ENCODE results near the gene ASPSCR1. TPM values are rescaled to one million over a fixed set of nuclear protein-coding genes. Genes with fewer than 3 reads are reported as not detected.

The ASPSCR1 gene
- total RNA-seq, 2 donors from 2014 or later, result 19.7 to 62.3 TPM

- Mint-ChIP-seq H3K9me3 (no peaks in the 10 kb centered on the region), H3K36me3 (peaks cover 0 to 4% of the 10 kb centered on the region in 2 donors), H3K27ac (peak within 1 kb of the TSS; percentile 89 to 93)
- peak; percentile 76 to 85 for DNase-seq (ENCODE audit: low spot score in 2 of 2)
- ATAC-seq, result peak; percentile 83 to 89
Measured at GRCh38 chr17:82065638-82066303, 88.3 kb downstream of the ASPSCR1 start, which contains the start of gene DUS1L. Gene DUS1L, minus strand, starts transcription at chr17:82065804. Its CDS starts 745 bp downstream, at chr17:82065059.

Other genes starting within 250 kb of the ASPSCR1 start
- gene GCGR, start 173.5 kb upstream of the ASPSCR1 start, total RNA-seq, result not detected
- gene MCRIP1, start 144.3 kb upstream of the ASPSCR1 start, total RNA-seq, result 10 to 100 TPM; 40.4 to 55.3 TPM
- not detected for gene PPP1R27, start 142.6 kb upstream of the ASPSCR1 start, total RNA-seq
- 100 to 1,000 TPM; 382 to 460 TPM for gene P4HB, start 117.1 kb upstream of the ASPSCR1 start, total RNA-seq
- 100 to 1,000 TPM; 328 to 513 TPM for gene ARHGDIA, start 106.3 kb upstream of the ASPSCR1 start, total RNA-seq
- gene ALYREF, start 86.0 kb upstream of the ASPSCR1 start, total RNA-seq, result 100 to 1,000 TPM; 186 TPM
- 100 to 1,000 TPM; 122 to 154 TPM for gene ANAPC11, start 85.9 kb upstream of the ASPSCR1 start, total RNA-seq
- under 1 TPM in 1 of 2 donors, not detected in 1; 0.27 TPM for gene NPB, start 75.4 kb upstream of the ASPSCR1 start, total RNA-seq
- 10 to 100 TPM; 16.4 to 20.1 TPM for gene PCYT2, start 66.2 kb upstream of the ASPSCR1 start, total RNA-seq
- 10 to 100 TPM; 35.7 to 43.7 TPM for gene SIRT7, start 59.5 kb upstream of the ASPSCR1 start, total RNA-seq
- gene MAFG, start 49.9 kb upstream of the ASPSCR1 start, total RNA-seq, result 10 to 100 TPM; 19.6 to 35.2 TPM
- gene PYCR1, start 40.3 kb upstream of the ASPSCR1 start, total RNA-seq, result 10 to 100 TPM; 30.3 to 75.1 TPM
- gene MYADML2, start 30.4 kb upstream of the ASPSCR1 start, total RNA-seq, result not detected
- 1 to 10 TPM in 1 of 2 donors, under 1 TPM in 1; 0.39 to 1.1 TPM for gene NOTUM, start 16.4 kb upstream of the ASPSCR1 start, total RNA-seq
- gene CENPX, start 45.2 kb downstream of the ASPSCR1 start, total RNA-seq, result 10 to 100 TPM; 47.8 to 62.7 TPM
- gene LRRC45, start 45.7 kb downstream of the ASPSCR1 start, total RNA-seq, result 10 to 100 TPM; 16.7 TPM
- gene RAC3, start 54.0 kb downstream of the ASPSCR1 start, total RNA-seq, result 10 to 100 TPM in 1 of 2 donors, 1 to 10 TPM in 1; 5.7 to 13.5 TPM
- gene DCXR, start 60.1 kb downstream of the ASPSCR1 start, total RNA-seq, result 100 to 1,000 TPM in 1 of 2 donors, 10 to 100 TPM in 1; 85.5 to 128 TPM
- gene RFNG, start 74.2 kb downstream of the ASPSCR1 start, total RNA-seq, result 10 to 100 TPM; 21.5 to 24.2 TPM
- 10 to 100 TPM; 60.3 to 77.1 TPM for gene GPS1, start 74.3 kb downstream of the ASPSCR1 start, total RNA-seq
- gene DUS1L, start 88.2 kb downstream of the ASPSCR1 start, total RNA-seq, result 100 to 1,000 TPM in 1 of 2 donors, 10 to 100 TPM in 1; 86.2 to 103 TPM
- 100 to 1,000 TPM in 1 of 2 donors, 10 to 100 TPM in 1; 82.6 to 171 TPM for gene FASN, start 120.6 kb downstream of the ASPSCR1 start, total RNA-seq
- gene CCDC57, start 235.2 kb downstream of the ASPSCR1 start, total RNA-seq, result 10 to 100 TPM; 34.6 to 51.3 TPM

All from activated naive CD4-positive, alpha-beta T cell treated with anti-CD3 and anti-CD28 coated beads, Interleukin-2, amount 50 U/mL, for 72 hours (primary cell).